KBM-7 (cell line): ENCODE measurements around the gene EMILIN2.

ENCODE experiments used
- DNase-seq: peaks from one replicate; pipeline ENCODE4 v3.0.0-alpha.2; 2015
- in situ Hi-C: fragments of 300-500 bp; cut with MboI; formaldehyde crosslinking; loops from 2 replicates; pipeline ENCODE4 v1.14.3; 2020; ENCODE audit warnings: low sequenced_read_pairs, low pct_unique_long_range_greater_than_20kb, mixed read lengths

The EMILIN2 gene

GRCh38 chr18:2926528-2926927, 79.7 kb downstream of the EMILIN2 start:
- in situ Hi-C loops: no loop called here

GRCh38 chr18:2927745-2928144, 80.9 kb downstream of the EMILIN2 start:
- in situ Hi-C loops: no loop called here
- DNase-seq: no peak

More at GRCh38 chr18:2926528-2926927, 79.7 kb downstream of the EMILIN2 start:
- DNase-seq: no peak

- peak; percentile 63 for DNase-seq
- in situ Hi-C loops: no loop called here
These were observed 85.7 kb downstream of the EMILIN2 start for GRCh38 chr18:2932247-2933181.

GRCh38 chr18:2933995-2934394, 87.2 kb downstream of the EMILIN2 start:
- no peak for DNase-seq
- in situ Hi-C loops: no loop called here

GRCh38 chr18:2935438-2936192, 88.8 kb downstream of the EMILIN2 start:
- no peak for DNase-seq
- in situ Hi-C loops: no loop called here

- DNase-seq: no peak
- in situ Hi-C loops: no loop called here
These were observed 92.5 kb downstream of the EMILIN2 start for GRCh38 chr18:2939317-2939716.

- DNase-seq: peak; percentile 53
- in situ Hi-C loops: no loop called here
These were observed 101.2 kb downstream of the EMILIN2 start for GRCh38 chr18:2948038-2948437.

- no peak for DNase-seq
- in situ Hi-C loops: no loop called here
These were observed 105.8 kb downstream of the EMILIN2 start for GRCh38 chr18:2952605-2953004.

GRCh38 chr18:2953935-2954653, 107.3 kb downstream of the EMILIN2 start:
- no peak for DNase-seq
- in situ Hi-C loops: no loop called here

- no peak for DNase-seq
- in situ Hi-C loops: no loop called here
These were observed 108.3 kb downstream of the EMILIN2 start for GRCh38 chr18:2954869-2955645.

- DNase-seq: no peak
- in situ Hi-C loops: no loop called here
These were observed 109.2 kb downstream of the EMILIN2 start for GRCh38 chr18:2956056-2956455.

- in situ Hi-C loops: no loop called here
- no peak for DNase-seq
These were observed 112.1 kb downstream of the EMILIN2 start for GRCh38 chr18:2958819-2959298.

- DNase-seq: no peak
- in situ Hi-C loops: no loop called here
These were observed 112.5 kb downstream of the EMILIN2 start for GRCh38 chr18:2959341-2959740.

- DNase-seq: no peak
- in situ Hi-C loops: no loop called here
These were observed 114.3 kb downstream of the EMILIN2 start for GRCh38 chr18:2960983-2961696.

- in situ Hi-C loops: no loop called here
- DNase-seq: peak; percentile 60
These were observed 115.0 kb downstream of the EMILIN2 start for GRCh38 chr18:2961821-2962220.

- in situ Hi-C loops: no loop called here
These were observed 116.2 kb downstream of the EMILIN2 start for GRCh38 chr18:2963048-2963447.

GRCh38 chr18:2964361-2965010, 117.7 kb downstream of the EMILIN2 start:
- in situ Hi-C loops: no loop called here

More at GRCh38 chr18:2963048-2963447, 116.2 kb downstream of the EMILIN2 start:
- DNase-seq: no peak

More at GRCh38 chr18:2964361-2965010, 117.7 kb downstream of the EMILIN2 start:
- no peak for DNase-seq
